HG02642 (cell line): Measurements from ENCODE around the gene GNB1L.
A peak's percentile ranks its signal among the peaks of the same experiment; 100 is the strongest.

Source experiments
- ATAC-seq: cut with Tn5 transposase; IDR thresholded peaks from one replicate; pipeline ENCODE4 v1.9.1; 2021; ENCODE audit warnings: mild to moderate bottlenecking; ENCODE audit not compliant: unreplicated experiment, poor library complexity

GNB1L gene

DNA sequence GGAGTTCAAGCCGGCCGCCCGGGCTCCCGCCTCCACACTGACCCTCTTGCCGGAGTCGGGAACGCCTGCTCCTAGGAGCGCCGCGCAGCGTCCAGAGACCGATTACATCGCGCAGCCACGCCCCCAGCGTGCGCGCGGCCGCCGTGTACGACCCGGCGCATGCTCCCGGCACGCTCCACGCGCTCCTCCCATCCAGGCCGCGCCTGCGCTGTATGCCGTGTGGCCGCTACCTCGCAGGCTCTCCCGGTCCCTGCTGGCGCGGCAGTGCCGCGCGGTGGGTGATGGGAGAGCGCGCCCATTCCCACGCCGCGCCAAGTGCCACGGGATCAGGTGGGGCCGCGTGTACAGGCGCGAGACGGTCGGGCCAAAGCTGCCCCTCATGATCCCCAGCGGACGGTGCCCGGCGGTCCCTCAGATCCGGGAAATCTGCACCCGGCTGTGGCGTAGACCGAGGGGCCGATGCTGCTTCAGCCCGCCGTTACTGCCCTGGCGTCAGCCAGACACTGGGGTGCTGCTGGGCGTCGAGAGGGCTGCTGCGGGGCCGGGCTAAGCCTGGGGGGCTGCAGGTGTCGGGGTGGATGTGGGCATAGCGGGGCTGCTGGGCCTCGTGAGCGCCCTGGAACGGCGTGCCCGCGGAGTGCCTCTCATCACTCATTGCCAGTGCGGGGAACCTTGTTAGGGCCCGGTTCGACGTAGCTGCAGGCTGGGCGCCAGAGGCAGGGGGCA lies at the start of gene GNB1L, which contains the start of gene RTL10:
Gene GNB1L (minus strand): TSS at position 97 of the 726 bp plus-strand sequence. CDS start 33,519 bp downstream, outside the sequence.
Gene RTL10 (minus strand): TSS at position 97 of the 726 bp plus-strand sequence. CDS start 2,613 bp downstream, outside the sequence.
- peak; percentile 89 for ATAC-seq

- ATAC-seq, result no peak
Measured at GRCh38 chr22:19904174-19904856, 49.6 kb upstream of the GNB1L start.

- ATAC-seq, result no peak
Measured at GRCh38 chr22:19903513-19903912, 48.8 kb upstream of the GNB1L start.

DNA sequence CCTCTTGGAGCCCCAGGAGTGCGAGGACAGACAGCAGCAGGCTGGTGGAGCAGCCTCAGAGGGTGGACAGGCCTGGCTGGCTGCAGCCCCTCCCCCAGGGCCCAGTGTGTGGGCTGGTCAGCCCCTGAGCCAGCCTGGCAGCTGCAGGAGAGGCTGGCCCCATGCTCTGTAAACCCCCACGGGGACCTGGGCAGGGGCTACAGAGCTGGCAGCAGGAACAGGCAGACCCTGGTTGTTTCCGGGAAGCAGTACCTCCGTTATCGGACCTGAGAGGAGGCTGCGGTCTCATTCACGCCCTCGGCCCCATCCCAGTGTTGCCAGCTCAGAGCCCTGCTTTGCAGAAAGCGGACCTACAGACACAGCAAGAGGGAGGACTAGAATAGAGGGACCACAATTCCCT lies 48.4 kb upstream of the GNB1L start:
- ATAC-seq, result no peak

GRCh38 chr22:19902245-19902715 lies 47.6 kb upstream of the GNB1L start:
- no peak for ATAC-seq

DNA sequence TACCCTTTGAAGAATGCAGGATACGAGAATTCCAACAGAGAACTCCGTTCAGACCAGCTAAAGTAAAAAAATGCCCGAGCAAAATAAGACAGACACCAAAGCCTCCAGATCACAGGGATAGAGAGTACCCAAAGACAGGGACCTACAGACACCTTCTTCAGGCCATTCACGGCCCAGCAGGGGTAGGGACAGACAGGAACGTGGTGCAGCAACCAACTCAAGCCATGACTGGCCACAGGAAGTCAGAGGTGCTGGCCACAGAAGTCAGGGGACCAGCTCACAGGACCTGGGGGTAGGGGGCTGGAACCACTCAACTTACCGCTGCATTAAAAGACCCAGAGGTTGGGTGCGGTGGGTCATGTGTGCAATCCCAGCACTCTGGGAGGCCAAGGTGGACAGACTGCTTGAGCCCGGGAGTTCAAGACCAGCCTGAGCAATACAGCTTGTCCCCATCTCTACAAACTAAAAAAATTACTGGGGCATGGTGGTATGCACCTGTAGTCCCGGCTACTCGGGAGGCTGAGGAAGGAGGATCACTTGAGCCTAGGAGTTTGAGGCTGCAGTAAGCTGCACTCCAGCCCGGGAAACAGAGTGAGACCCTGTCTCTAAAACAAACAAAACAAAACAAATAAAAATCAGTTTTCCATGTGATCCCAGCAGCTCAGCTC lies 47.0 kb upstream of the GNB1L start:
- ATAC-seq, result no peak

GRCh38 chr22:19900707-19901436 lies 46.2 kb upstream of the GNB1L start:
- ATAC-seq, result no peak

GRCh38 chr22:19898831-19899567 lies 44.3 kb upstream of the GNB1L start:
- no peak for ATAC-seq

GRCh38 chr22:19898145-19898544 lies 43.5 kb upstream of the GNB1L start:
- ATAC-seq, result no peak

DNA sequence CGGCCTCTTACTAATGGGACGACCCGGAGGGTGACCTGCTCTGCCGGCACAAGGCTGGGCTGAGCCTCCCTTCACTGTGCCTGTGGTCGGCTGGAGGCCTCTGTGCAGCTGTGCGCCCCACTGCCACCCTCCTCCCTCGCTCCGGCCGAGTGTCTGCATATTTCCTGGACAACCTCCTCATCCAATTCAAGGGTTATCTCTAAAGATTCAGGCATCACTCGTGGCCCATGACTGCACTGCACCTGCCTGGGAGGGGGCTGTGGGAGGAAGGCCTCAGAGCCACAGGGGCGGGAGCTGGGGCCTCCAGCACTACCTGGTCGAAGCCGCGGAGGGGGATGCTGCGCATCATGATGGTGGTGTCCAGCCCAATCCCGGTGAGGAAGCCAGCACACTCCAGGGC lies 43.1 kb upstream of the GNB1L start:
- no peak for ATAC-seq

DNA sequence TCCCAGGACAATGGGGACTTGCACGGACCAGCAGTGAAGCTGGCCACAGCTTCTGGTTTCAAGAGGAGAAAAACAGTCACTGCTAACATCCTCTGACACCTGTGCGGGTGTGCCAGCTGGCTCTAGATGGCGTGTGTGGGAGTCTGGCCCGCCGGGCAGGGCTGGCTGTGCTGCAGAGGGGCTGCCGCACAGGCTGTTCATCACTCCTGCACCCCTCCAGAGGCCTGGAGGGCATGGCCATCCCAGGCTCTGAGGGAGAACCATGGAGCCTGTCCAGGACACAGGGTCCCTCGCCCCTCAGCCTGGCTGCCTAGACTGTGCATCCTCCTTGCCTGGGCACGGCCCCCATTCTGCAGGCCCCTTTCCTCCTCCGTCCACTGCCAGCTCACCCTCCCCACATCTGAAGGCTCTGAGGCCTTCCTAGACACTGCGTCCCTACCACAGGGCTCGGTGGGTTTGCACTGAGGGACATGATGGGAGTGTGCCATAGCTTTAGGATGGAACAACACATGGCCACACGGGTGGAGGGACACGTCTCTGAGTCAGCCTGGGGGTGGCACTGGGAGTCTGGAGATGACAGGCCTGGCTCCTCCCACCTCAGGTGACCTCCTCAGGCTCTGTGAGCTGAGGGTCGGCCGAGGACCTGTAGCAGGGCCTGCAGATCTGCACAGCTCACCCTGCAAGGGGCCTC lies 42.1 kb upstream of the GNB1L start:
- ATAC-seq, result no peak

DNA sequence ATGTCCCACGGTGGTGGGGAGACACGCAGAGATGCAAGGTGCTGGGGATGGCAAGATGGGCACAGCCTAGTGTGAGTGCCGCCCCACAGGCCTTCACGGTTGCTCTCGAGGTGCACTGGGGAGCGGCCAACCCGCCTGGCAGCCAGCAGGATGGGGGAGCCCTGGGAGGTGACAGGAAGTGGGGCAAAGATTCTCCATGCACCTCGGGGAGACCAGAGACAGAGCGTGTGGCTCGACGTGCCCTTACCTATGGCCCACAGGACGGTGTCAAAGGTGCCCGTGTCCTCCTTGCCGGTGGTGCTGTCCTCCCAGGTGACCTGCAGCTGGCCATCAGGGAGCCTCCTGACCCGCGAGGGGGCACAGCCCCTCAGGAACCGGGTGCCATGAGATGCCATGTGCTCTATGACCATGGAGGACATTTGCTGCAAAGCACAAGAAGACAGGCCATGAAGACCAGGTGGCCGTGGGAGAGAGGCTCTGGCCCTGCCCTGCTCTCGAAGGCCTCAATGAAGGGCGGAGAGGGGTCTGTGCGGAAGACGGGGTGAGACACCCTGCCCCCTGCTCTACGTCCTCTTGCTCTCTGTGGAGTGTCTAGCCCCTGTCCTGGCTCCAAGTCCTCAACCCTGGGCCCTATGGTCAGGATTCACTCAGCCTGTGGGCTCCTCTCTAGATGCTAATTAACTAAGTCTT lies 40.6 kb upstream of the GNB1L start:
- ATAC-seq, result no peak

GRCh38 chr22:19893363-19893762 lies 38.7 kb upstream of the GNB1L start:
- ATAC-seq, result no peak

GRCh38 chr22:19892925-19893324 lies 38.3 kb upstream of the GNB1L start:
- ATAC-seq, result no peak

DNA sequence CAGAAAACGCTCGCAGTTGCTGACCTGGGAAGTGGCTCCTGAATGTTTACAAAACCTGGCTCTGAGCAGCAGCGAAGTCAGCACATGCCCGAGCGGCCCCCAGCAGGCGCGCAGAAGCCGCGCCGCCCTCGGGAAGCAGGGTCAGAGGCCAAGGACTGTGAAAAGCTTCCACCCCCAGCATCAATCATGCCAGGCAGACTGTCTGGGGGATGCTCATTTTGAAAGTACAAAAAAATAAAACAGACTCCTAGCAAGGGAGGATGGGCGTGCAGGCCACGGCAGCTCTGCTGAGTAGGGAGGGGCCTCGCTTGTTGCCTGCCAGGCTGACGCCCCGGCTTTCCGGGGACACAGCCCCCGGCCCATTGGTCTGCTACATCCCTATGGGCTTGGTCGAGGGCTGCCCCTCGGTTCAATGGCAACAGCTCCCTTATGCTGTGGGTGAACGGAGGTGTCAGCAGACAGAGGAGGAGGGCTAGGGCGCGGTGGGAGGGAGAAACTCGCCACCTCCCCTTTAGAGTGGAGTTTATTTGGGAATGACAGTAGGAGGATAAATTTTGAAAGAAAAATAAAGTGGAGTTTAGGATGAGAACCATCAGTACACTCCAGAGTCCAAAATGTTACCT lies 37.7 kb upstream of the GNB1L start:
- peak; percentile 21 for ATAC-seq

DNA sequence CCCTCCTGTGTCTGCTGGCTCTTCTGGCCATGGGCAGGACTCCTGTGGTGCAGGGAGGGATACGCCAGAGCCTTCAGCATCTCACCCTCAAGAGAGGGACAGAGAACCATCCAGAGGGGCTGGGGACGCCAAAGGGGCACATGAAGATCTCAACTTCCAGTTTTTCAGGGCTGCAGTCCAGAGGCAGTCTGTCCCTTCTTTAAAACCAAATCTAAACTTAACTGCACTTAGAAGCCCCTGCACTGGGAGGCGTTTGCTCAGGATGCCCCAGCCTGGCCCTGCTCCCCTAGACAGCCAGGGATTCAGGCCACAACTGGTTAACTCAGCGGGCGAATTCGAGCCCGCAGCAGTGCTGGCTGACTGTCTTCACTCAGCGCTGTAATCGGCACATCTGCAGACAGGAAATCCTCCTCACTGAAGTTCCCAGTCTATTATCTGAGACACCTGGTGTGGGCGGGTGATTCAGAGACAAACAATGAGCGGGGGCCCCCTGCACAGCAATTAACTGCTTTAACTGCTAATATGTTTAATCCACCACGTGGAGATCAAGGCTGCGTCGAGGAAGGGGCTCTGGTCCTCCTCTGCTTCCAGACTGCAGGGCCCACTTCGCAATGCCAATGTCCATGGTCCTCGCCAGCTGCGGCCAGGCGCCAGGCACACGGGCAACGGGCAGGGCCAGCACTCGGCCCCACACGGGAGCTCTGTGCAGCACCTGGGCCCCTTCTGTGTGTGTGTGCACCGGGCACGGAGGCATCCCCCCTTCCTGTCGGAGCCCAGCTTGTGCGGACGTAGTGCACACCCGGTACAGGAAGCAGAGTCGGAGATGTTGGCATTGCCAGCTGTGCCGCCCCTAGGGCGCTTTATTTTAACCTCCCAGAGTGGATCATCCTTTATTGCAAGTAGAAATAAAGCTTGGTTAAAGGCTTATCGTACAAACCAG lies 36.9 kb upstream of the GNB1L start:
- ATAC-seq, result peak; percentile 48
